ENCODE data around the gene VIP.

DNA sequence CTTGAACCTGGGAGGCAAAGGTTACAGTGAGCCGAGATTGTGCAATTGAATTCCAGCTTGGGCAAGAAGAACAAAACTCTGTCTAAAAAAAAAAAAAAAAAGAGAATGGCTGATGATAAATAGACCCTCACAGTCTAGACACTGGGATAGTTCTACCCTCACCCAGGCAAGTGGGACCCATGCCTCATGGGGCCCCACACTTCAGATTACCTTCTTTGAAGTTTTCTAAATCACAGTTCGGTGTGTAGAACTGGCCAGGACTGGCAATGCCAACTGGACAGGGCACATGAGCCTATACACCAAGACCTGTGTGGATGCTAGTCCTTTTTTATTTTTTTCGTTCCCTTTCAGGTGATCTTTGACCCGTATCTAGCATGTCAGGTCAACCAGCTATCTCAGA, 24.3 kb upstream of the VIP start:
- TF ChIP-seq, protein P1, sequence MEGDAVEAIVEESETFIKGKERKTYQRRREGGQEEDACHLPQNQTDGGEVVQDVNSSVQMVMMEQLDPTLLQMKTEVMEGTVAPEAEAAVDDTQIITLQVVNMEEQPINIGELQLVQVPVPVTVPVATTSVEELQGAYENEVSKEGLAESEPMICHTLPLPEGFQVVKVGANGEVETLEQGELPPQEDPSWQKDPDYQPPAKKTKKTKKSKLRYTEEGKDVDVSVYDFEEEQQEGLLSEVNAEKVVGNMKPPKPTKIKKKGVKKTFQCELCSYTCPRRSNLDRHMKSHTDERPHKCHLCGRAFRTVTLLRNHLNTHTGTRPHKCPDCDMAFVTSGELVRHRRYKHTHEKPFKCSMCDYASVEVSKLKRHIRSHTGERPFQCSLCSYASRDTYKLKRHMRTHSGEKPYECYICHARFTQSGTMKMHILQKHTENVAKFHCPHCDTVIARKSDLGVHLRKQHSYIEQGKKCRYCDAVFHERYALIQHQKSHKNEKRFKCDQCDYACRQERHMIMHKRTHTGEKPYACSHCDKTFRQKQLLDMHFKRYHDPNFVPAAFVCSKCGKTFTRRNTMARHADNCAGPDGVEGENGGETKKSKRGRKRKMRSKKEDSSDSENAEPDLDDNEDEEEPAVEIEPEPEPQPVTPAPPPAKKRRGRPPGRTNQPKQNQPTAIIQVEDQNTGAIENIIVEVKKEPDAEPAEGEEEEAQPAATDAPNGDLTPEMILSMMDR (IDR thresholded peaks at IDR 0.05), result no peak
- TF ChIP-seq POLR2A (IDR thresholded peaks at IDR 0.05), result no peak

Data from thyroid gland (tissue), 4 donors.